PC-9 (cell line): Measurements from ENCODE around the gene PIGB. TPM values are rescaled to one million over a fixed set of nuclear protein-coding genes. Genes with fewer than 3 reads are reported as not detected.

ENCODE experiments used
- BruUV-seq: library from RNA; stranded (reverse); fragments of 400-500 nt; replicated peaks from 2 replicates; lab custom pipeline; 2021; lab: Mats Ljungman, UMichigan
- CTCF ChIA-PET: fragments of 300-600 bp; sonication (Branson Sonifier 250); formaldehyde crosslinking; loops from one replicate; lab custom pipeline; 2022; ENCODE audit warnings: antibody characterized with exemption; lab: Charles Lee
- POLR2A ChIA-PET: fragments of 300-600 bp; sonication (Branson Sonifier 250); formaldehyde crosslinking; loops from one replicate; lab custom pipeline; 2022; ENCODE audit warnings: antibody characterized with exemption; ENCODE audit not compliant: unreplicated experiment; lab: Charles Lee
- DNase-seq, 2 experiments: peaks; one replicate each; pipeline versions ENCODE4 v3.0.0 to v3.0.0-alpha.2; 2015 to 2022; ENCODE audit warnings: mixed read lengths in 1 of 2
- H2AFZ ChIP-seq: fragments of 200-600 bp; sonication (generic); 2 replicates; pipeline ENCODE4 v1.8.1; 2017; ENCODE audit warnings: antibody characterized with exemption
- H3F3A ChIP-seq: fragments of 200-600 bp; sonication (generic); 2 replicates; pipeline ENCODE4 v1.8.1; 2017; ENCODE audit warnings: antibody characterized with exemption, mild to moderate bottlenecking, low read depth; ENCODE audit not compliant: insufficient read depth
- H3K27ac ChIP-seq: fragments of 200-600 bp; sonication (generic); 2 replicates; pipeline ENCODE4 v1.6.1; 2016; ENCODE audit warnings: mixed run types
- H3K27me3 ChIP-seq: fragments of 200-600 bp; sonication (generic); 2 replicates; pipeline ENCODE4 v1.6.1; 2016; ENCODE audit warnings: low read depth, mixed run types; ENCODE audit not compliant: insufficient read depth
- H3K36me3 ChIP-seq: fragments of 200-600 bp; sonication (generic); 2 replicates; pipeline ENCODE4 v1.6.1; 2016; ENCODE audit warnings: low read depth, mixed run types
- H3K4me1 ChIP-seq: fragments of 200-600 bp; sonication (generic); replicated peaks from 2 replicates; pipeline ENCODE4 v1.6.1; 2016; ENCODE audit warnings: mixed run types; ENCODE audit not compliant: insufficient read depth
- H3K4me2 ChIP-seq: fragments of 200-600 bp; sonication (generic); 2 replicates; pipeline ENCODE4 v1.6.1; 2017; ENCODE audit warnings: mixed run types
- H3K4me3 ChIP-seq: fragments of 200-600 bp; sonication (generic); 2 replicates; pipeline ENCODE4 v1.6.1; 2016; ENCODE audit warnings: mixed run types
- H3K79me2 ChIP-seq: fragments of 200-600 bp; sonication (generic); 2 replicates; pipeline ENCODE4 v1.6.1; 2017; ENCODE audit warnings: low read depth, mixed run types
- H3K9me2 ChIP-seq: fragments of 200-600 bp; sonication (generic); 2 replicates; pipeline ENCODE4 v1.8.1; 2017; ENCODE audit warnings: mild to moderate bottlenecking; ENCODE audit not compliant: insufficient read depth
- H3K9me3 ChIP-seq: fragments of 200-600 bp; sonication (generic); 2 replicates; pipeline ENCODE4 v1.8.1; 2016; ENCODE audit warnings: low read depth; ENCODE audit not compliant: insufficient read depth
- H4K20me1 ChIP-seq: fragments of 200-600 bp; sonication (generic); 2 replicates; pipeline ENCODE4 v1.8.1; 2017; ENCODE audit not compliant: insufficient read depth
- CTCF ChIP-seq: fragments of 200-600 bp; sonication (generic); conservative IDR thresholded peaks from 2 replicates; pipeline ENCODE4 v1.6.1; 2017; ENCODE audit warnings: mixed run types, antibody characterized with exemption, mild to moderate bottlenecking, moderate library complexity
- EZH2 ChIP-seq: fragments of 200-600 bp; sonication (generic); IDR thresholded peaks from 2 replicates; pipeline ENCODE4 v1.8.0; 2017; ENCODE audit warnings: antibody characterized with exemption, low read depth
- intact Hi-C: fragments of 100-400 bp; cut with micrococcal nuclease; formaldehyde crosslinking; loops from one replicate; pipeline ENCODE4 v1.10.0; 2022; ENCODE audit not compliant: unreplicated experiment
- total RNA-seq: library from RNA; stranded (reverse); gene quantifications from 2 replicates; pipeline ENCODE4 v1.2.3, GENCODE V29; 2021

Gene PIGB
- total RNA-seq, 1 experiment from 2014 or later, result 12.2 TPM

- intact Hi-C loops, result no loop called here
- POLR2A ChIA-PET, result interaction anchor here (0.6 to 0.7 kb wide), 2 partner anchors 40 to 140 kb away, joined by 4 to 5 read pairs; partner anchors contain the start of genes PIGB and PIGBOS1
- Histone ChIP-seq H4K20me1 (no peaks in the 10 kb centered on the region), H3F3A (no peaks in the 10 kb centered on the region; the same call in 1 of the 2 replicates), H3K4me3 (no peak overlapping the region), H3K27ac (peak overlapping the region; percentile 5; the same call in 1 of the 2 replicates), H3K27me3 (no peaks in the 10 kb centered on the region), H3K9me2 (no peaks in the 10 kb centered on the region), H3K36me3 (no peaks in the 10 kb centered on the region), H2AFZ (no peak overlapping the region), H3K79me2 (no peaks in the 10 kb centered on the region), H3K4me1 (peaks cover 24% of the 10 kb centered on the region), H3K9me3 (no peaks in the 10 kb centered on the region), H3K4me2 (peak overlapping the region; percentile 25)
- CTCF ChIA-PET, result interaction anchor here (0.5 kb wide), 1 partner anchor 40 kb away, joined by 3 read pairs; the partner anchor contains the start of genes PIGB and PIGBOS1
- BruUV-seq, result no TSS peak
- TF ChIP-seq EZH2, result no peak
- no peak for TF ChIP-seq CTCF
- DNase-seq, result peak in 1 of 2 experiments; percentile 62
Measured at GRCh38 chr15:55358471-55358870, 39.4 kb downstream of the PIGB start.

- CTCF ChIA-PET, result no interaction called here
- intact Hi-C loops, result no loop called here
Measured at GRCh38 chr15:55360256-55360655, 41.2 kb downstream of the PIGB start.

GRCh38 chr15:55361048-55361447 lies 42.0 kb downstream of the PIGB start:
- Histone ChIP-seq H3K79me2 (no peaks in the 10 kb centered on the region), H3K4me2 (no peak overlapping the region), H3K27ac (no peak overlapping the region), H3K9me2 (no peaks in the 10 kb centered on the region), H2AFZ (no peak overlapping the region), H3F3A (no peaks in the 10 kb centered on the region; the same call in 1 of the 2 replicates), H3K9me3 (no peaks in the 10 kb centered on the region), H3K27me3 (no peaks in the 10 kb centered on the region), H3K36me3 (no peaks in the 10 kb centered on the region), H4K20me1 (no peaks in the 10 kb centered on the region), H3K4me1 (peaks cover 24% of the 10 kb centered on the region), H3K4me3 (no peak overlapping the region)
- BruUV-seq, result no TSS peak
- intact Hi-C loops, result no loop called here
- POLR2A ChIA-PET, result no interaction called here
- TF ChIP-seq CTCF, result no peak
- TF ChIP-seq EZH2, result no peak
- CTCF ChIA-PET, result no interaction called here
- no peak for DNase-seq

More at GRCh38 chr15:55360256-55360655, 41.2 kb downstream of the PIGB start:
- H3K9me2 ChIP-seq, result no peaks in the 10 kb centered on the region
- BruUV-seq, result TSS peak; percentile 59
- no peaks in the 10 kb centered on the region for H3K9me3 ChIP-seq
- POLR2A ChIA-PET, result no interaction called here
- H3F3A ChIP-seq, result no peaks in the 10 kb centered on the region; the same call in 1 of the 2 replicates
- H3K4me2 ChIP-seq, result no peak overlapping the region
- H3K79me2 ChIP-seq, result no peaks in the 10 kb centered on the region
- no peaks in the 10 kb centered on the region for H3K27me3 ChIP-seq
- H3K27ac ChIP-seq, result no peak overlapping the region
- no peaks in the 10 kb centered on the region for H3K36me3 ChIP-seq
- peaks cover 24% of the 10 kb centered on the region for H3K4me1 ChIP-seq
- no peak for DNase-seq
- no peak overlapping the region for H2AFZ ChIP-seq
- TF ChIP-seq CTCF (no peak), EZH2 (no peak)
- H4K20me1 ChIP-seq, result no peaks in the 10 kb centered on the region
- no peak overlapping the region for H3K4me3 ChIP-seq
